Activated CD4-positive, CD25-positive, alpha-beta regulatory T cell (primary cell): Measurements from ENCODE around the gene OBP2A.

Experiments
- DNase-seq, 4 experiments: peaks; one replicate each; lab custom pipeline; 2025; lab: John Stamatoyannopoulos, UW

The OBP2A gene

DNA sequence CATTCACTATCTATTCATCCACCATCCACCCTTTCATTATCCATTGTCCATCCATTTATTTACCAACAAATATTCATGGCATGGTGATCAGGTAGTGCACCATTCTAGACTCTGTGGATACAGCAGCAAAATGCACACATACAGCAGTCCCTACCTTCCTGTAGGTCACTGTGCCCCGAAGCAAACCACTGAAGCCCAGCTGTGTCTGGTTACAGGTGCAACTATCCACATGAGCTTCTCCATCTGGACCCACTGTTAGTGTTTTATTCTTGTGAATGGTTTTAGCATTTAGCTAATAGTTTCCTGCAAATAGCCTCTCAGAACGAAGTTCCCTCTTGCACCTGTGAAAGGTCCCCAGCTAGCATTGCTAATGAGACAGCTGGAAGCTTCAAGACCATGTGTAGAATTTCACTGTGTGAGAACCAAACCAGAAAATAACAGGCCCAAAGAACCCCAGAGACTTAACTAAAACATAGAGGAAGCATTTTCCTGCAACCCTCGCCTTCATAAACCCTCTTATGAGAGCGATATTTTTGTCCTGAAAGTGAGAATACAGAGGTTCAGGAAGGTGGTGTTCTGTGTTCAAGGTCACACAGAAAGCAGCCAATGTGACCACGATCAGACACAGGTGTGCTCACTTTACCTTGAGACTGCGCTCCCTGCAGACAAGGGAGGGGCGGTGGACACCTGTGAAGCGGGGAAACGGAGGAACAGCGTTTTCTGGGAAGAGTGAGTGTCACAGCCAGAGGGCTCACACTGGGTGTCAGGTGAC is 34.1 kb downstream of the OBP2A start:
- DNase-seq, result no peak

DNA sequence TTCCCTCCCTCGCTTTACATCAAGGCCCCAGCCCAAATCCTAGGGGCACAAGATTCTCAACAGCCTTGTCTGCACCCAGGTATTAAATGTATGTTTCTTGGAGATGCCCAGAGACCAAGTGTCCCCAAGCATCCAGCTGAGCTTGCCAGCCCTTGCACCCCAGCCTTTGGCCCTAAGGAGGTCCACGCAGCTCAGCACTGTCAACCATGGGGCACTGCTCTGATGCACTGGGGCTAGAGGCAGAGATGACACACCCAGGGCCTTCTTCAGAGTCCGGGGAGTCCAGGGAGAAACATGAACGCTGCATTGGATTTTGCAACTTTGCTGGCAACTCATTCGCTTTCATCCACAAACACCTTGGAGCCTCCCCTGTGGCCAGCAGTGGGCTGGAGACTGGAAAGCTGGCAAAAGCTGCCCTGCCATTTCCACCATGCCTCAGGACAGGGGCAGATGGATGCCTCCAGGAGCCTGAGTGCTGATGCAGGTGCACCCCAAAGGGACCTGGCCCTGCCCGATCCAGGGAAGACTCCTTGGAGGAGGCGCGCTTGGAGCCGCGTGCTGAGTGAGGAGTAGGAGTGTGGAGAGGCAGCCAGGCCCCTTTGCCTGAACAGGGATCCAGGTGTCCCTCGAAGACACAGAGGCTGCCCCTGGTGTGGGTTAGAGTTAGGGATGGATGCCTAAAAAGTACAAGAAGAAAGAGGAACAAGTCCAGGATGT is 34.9 kb downstream of the OBP2A start:
- no peak for DNase-seq

DNA sequence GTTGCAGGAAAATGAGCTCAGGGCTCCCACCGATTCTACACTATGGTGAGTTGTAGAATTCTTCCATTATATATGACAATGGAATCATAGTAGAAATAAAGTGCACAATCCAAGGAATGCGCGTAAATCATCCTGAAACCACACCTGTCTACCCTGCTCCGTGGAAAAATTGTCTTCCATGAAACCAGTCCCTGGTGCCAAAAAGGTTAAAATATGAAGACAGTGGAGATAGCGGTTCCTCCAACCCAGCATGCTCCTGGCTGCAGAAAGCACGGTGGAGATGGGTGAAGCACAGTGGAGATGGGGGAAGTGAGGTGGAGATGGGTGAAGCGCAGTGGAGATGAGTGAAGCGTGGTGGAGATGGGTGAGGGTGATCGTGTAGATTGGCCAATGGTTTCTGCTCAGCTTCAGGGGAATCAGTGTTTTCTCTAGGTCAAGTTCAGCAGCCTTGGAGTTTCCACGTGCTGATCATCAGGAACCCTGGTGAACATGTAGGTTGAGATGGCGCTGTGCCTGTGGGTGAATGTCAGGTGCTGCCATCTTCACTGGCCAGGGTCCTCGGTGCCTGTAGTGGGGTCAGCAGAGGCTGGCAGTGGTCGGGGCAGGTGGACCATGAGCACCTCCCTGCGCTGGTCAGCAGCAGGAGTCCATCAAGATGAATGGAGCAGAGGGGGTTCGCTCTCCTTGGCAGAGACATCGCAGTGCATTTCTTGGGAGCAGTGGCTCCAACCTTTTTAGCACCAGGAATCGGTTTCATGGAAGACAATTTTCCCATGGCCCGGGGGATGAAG is 35.9 kb downstream of the OBP2A start:
- no peak for DNase-seq

DNA sequence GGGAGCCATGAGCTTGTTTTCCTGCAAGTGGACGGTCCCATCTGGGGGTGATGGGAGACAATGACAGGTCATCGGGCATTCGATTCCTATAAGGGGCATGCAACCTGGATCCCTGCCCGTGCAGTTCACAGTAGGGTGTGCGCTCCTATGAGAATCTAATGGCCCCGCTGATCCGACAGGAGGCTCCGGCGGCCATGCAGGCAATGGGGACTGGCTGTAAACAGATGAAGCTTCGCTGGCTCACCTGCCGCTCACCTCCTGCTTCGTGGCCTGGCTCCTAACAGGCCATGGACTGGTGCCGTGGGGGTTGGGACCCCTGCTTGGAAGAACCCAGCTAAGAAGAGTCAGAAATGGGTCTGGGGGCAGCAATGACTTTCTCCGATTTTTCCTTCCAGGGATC is 36.6 kb downstream of the OBP2A start:
- DNase-seq, result no peak

DNA sequence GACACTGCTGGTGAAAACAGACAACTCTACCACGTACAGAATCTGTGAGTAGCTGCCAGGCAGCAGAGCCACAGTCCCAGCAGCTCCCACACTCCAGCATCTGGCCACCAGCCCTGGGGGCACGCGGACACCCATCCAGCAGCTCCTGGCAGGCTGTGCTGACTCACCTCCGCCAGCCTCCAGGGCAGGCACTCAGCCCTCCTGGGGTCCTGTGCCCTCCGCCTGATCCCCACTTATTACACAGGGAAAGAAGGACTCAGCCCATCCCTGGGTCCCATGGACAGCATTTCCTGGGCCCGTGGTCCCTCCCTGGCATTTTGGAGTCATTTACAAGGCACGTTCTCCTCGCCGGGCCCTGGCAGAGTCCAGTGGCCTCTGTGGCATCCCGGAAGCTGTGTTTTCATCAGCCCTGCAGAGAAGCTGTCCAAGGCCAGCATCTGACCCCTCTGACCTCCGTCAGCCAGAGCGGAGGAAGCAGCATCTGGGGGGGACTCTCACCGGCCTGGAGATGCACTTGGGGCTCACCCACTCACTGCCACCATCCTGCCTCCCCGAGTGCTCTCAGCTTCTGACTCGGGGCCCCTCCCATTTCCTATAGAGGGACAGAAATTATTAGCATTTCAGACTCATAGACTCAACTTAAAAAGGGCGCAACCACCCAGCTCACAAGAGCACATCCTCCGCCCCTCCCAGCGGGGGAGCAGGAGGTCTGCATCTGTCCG is 37.2 kb downstream of the OBP2A start:
- no peak for DNase-seq

DNA sequence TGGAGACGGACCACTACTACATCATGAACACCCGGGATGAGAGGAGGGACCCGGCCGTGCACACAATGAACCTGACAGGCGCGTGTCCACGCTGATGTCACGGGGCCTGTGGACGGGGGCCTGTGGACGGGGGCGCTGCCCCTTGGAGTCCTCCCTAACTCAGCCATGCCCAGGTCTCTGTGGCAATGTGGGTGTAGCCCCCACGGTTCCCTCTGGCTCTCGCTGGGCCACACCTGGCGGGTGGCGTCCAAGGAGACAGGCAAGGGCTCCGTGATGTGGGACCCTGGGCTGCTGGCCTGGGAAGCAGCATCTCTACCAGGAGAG is 37.7 kb downstream of the OBP2A start:
- DNase-seq, result no peak

DNA sequence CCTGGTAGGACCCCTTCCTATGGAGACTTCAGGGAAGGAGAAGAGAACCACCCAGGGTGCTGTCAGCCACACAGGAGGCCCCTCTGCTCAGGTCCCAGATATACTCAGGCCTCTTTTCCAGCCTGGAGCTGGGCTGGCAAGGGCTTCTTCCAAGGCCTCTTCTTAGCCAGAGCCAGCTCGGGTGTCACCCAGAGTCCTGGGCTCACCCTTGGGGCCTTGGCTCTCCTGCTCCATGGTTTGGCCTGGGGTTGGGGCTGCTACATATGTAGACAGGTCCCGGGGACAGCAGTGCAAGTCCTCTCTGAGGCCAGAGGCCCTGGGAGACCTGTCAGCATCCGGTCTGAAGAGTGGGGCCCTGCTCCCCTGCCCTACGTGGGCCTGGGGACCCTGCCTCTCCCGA is 38.4 kb downstream of the OBP2A start:
- DNase-seq, result no peak

DNA sequence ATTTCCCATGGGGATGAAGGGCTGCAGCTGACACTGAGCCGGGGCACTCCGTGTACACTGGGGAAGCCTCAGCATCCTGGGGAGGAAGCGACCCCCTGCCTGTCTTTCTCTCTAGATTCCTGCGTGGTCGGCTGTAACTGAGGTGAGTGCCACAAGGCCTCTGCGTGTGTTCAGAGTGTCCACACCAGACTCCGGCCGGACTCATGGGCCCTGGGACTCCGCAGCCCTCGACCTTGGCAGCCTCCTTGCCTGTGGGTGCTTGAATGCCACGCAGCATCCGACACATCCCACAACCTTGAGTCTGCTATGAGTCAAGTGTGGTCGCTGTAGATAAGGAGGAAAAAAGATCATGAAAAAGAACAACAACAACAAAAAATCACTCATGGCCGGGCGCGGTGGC is 39.0 kb downstream of the OBP2A start:
- no peak for DNase-seq

DNA sequence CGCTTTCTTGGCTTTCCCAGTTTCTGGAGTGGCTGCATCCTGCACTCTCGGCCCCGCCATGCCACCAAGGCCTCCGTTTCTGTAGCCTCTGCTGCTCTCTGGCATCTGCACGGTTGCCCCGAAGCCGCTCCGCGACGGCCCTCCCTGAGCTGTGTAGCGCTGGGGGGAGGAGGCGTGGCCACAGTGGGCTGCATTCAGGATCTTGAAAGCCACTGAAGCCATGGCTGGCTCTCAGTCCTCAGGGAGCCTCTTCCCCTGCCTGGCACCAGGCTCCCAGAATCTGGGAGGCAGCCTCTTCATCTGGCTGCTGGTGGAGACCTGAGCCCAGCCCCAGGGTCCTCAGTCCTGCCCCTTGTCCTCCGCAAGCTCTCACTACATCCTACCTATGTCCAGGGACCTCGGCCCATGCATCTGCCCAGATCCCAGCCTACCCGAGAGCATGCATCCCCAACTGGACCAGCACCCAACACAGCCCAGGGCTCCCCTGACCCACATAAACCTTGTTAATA is 40.7 kb downstream of the OBP2A start:
- DNase-seq, result no peak

DNA sequence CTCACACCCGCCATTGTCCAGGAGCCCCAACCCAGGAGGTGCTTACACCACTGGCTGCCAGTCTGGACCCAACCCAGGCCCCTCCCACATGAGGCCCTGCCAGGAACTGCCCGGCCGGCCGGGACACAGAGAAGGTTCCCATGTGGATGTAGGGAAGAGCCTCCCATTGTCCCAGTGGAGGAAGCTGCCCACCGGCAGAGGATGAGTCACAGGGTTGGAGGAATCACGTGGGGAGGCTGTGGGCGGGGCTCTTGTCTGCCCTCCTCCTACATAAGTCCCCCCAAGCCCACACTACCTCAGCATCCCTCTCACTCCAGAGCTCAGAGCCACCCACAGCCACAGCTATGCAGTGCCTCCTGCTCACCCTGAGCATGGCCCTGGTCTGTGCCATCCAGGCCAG is 41.7 kb downstream of the OBP2A start:
- DNase-seq, result no peak

DNA sequence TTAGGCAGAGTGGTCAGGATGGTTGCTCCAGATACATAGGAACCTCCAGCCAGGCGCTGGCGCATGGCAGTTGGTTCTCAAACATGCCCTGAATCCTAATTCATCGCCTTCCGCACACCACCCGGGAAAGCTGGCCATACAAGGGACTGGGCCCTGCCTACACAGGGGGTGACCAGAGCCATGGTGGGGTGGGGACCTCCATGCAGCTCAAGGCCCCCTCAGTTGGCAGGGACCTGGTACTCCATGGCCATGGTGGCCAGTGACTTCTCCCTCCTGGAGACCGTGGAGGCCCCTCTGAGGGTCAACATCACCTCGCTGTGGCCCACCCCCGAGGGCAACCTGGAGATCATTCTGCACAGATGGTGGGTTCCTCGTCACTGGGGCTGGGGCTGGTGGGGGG is 42.4 kb downstream of the OBP2A start:
- DNase-seq, result no peak

DNA sequence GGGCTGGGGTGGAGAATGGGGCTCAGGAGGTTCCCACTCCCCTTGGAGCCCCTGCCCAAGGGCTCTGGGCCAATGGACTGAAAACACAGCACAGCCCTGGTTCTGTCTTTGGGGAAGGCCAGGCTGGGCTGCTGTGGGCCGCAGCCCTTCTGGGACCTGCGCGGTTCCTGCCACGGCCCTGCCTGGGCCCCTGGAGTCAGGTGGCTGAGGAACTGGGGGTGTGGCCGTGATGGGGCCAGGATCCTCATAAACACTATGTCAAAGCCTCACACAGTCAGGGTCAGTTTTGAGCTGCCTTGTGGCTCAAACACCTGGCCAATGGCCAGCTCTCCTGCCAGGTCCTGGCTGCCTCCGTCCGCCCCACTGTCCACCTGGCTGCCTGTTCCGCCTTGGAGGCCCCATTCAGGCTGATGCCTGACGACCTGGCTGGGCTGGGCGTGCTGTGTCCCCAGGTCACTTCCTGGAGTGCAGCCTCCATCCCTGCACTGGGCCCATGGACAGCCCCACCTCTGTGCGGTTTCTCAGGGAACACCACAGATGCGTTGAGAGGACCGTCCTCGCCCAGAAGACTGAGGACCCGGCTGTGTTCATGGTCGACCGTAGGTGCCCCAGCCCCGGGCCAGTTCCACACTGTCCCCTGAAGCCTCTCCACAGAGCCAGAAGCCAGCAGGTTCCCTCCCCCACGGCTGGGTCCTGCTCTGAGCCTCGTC is 43.1 kb downstream of the OBP2A start:
- DNase-seq, result no peak

DNA sequence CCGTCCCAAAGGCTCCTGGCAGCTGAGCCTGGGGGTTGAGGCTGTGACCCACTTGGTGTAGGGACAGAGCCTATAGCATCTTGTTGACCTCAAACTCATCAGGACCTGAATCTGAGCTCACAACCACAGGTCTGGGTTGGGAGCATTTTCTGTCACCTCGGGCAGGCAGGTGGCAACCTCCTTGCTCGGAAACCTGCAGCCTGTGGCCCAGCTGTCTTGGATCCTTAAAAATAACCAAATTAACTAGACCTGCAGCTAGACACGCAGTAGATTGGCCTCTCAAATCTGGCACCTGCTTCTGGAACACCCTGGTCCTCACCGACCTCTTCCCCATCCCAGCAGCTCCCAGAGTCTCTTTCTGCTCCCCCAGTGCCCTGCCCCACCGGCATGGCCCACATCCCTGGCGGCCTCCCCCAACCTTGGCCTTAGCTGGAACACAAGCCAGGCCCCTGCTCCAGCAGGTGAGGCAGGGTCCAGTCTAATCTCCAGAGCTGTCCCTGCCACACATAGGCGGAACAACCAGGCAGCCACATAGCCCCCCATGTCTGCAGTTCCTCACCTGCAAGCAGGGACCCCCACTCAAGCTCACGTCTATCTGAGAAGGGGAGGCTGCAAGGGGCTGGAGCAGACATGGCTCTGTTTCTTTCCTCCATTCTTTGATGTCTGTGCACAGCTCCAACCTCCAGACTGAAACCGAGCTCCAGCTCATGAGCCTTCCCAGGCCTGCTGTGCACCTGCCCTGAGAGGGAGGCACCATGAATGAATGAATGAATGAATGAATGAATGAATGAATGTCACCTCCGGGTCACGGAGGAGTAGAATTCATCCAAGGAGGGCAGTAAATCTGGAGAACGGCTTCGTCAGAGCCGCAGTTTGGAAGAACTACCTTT is 43.9 kb downstream of the OBP2A start:
- no peak for DNase-seq

DNA sequence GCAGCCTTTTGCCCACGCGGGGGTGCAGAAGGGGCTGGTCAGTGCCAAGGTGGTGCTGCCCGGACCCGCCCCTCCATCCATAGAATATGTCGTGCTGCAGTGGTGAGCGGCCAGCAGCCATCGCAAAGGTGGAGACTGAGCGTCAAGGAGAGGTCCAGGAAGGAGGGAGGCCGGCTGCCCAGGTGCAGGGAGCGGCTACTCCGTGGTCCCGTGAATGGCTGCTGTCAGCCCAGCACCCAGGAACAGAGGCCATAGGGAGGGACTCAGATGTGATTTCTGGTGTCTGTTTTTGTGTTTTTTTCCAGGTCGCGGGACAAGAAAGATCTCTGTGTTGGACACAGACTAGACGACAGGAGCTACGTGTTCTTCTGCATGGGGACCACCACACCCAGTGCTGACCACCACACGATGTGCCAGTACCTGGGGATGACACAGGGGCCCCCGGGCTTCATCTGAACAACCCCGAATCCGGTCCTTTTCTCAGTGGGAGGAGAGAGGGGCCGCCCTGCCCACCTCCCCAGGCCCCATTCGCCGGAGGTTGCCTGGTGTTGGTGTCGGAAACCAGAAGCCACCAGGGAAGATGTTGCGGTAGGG is 44.7 kb downstream of the OBP2A start:
- DNase-seq, result no peak

DNA sequence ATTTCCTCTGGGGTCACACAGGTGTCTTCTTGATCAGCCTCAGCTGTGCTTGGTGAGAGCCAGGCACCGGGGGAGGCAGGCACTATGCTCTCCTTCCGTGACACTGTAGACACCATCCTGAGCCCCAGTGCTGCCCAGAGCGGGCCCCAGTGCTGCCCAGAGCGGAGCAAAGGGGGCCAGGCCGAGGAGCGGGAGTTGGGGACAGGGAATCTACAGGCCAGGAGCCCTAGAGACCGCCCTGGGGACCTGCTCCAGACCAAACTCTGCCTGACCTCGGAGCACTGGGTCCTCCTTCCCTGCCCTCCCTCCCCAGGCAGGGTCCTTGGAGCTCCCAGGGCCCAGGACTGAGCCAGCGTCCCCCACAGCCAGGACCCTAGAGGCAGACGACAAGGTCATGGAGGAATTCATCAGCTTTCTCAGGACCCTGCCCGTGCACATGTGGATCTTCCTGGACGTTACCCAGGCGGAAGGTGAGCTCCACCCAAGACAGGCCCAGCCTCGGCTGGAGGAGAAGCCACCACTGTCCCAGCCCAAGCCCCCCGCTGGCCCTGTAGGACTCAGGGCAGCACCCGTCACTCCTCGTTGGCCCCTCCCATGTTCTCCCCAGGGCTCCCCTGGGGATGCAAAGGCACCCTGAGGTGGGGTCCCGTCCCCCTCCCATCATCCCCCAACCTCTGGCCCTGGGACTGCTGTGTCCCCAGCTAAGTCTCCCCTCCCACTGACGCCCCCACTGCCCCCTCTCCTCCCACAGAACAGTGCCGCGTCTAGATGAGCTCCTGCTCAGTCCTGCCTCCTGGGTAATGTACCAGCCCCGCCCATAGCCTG is 45.8 kb downstream of the OBP2A start:
- DNase-seq, result no peak

DNA sequence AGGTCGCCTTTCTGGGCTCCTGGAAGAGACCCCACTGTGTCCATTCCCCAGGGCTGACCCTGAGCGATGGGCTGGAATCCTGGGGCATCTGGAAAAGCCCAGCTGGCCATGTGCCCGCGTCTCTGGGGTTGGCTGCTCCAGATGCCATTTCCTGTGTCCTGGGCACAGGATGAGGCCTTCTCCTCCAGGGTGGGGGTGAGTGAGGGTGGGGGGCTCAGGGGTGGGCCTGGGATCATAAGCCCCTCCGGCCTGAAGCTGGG is 46.3 kb downstream of the OBP2A start:
- no peak for DNase-seq

DNA sequence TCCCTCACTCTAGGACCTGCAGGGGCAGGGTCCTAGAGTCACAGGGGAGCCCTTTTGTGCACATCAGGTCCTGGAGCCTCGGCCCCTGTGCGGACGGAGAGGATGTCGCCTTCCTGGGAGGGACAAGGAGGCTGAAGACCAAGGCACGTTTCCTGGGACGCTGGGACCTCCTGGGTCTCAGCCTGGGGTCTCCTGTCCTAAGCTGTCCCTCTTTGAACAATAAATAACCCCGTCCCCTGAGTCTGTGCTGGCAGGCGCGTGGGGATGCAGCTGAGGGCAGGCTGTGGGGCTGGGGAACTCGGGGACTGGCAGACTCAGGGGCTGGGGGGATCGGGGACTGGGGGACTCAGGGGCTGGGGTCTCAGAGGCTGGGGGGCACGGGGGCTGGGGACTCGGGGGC is 46.7 kb downstream of the OBP2A start:
- no peak for DNase-seq

DNA sequence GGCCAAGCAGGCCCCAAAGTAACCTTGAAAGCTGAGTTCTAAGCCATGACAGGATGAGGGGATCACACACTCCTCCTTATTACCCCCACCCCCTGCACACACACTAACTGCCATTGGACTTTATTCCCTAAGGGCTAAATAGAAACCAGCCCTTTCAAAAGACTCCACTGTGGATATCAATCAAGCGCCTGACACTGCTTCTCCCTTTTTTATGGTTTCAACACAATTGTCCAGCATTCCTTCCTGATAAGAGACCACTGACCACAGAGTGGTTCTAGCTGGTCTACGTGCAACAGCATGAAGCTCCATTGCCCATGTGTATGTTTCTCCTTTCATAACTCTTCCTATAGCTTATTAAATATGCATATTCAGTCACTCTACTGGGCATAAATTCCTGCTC is 50.3 kb downstream of the OBP2A start:
- no peak for DNase-seq
